AG09309 (cell line): ENCODE data around the gene DCLRE1C.

Source experiments
- DNase-seq: peaks from one replicate; pipeline ENCODE4 v3.0.0-alpha.2; 2010; ENCODE audit warnings: low read depth
- H3K4me3 ChIP-seq: 2 replicates; pipeline ENCODE4 v1.5.1; 2011; ENCODE audit warnings: mild to moderate bottlenecking, low read depth, low read length, moderate library complexity; ENCODE audit not compliant: control insufficient read depth
- CTCF ChIP-seq: IDR thresholded peaks from 2 replicates; pipeline ENCODE4 v1.5.1; 2011; ENCODE audit warnings: mild to moderate bottlenecking, low read depth, low read length, inconsistent platforms; ENCODE audit not compliant: insufficient read depth, control insufficient read depth; ENCODE audit errors: missing control alignments

DCLRE1C gene

GRCh38 chr10:14880229-14880628 lies 73.7 kb downstream of the DCLRE1C start:
- H3K4me3 ChIP-seq: peak overlapping the region; percentile 91
- no peak for TF ChIP-seq CTCF
- no peak for DNase-seq

GRCh38 chr10:14879928-14880193 lies 74.0 kb downstream of the DCLRE1C start:
- peak overlapping the region; percentile 91 for H3K4me3 ChIP-seq
- no peak for DNase-seq
- no peak for TF ChIP-seq CTCF

- DNase-seq: no peak
- peak overlapping the region; percentile 91 for H3K4me3 ChIP-seq
- no peak for TF ChIP-seq CTCF
Measured at GRCh38 chr10:14879124-14879927, 74.6 kb downstream of the DCLRE1C start.

- peak; percentile 72 for DNase-seq
- no peak for TF ChIP-seq CTCF
- peak within 1 kb of the TSS; percentile 98 for H3K4me3 ChIP-seq
Measured at GRCh38 chr10:14878266-14879123, 75.4 kb downstream of the DCLRE1C start, which contains the start of gene SUV39H2. TSS of gene SUV39H2 (plus strand) at chr10:14878866. CDS start at chr10:14878889, 23 bp downstream.

GRCh38 chr10:14876764-14877163 lies 77.1 kb downstream of the DCLRE1C start:
- DNase-seq: no peak
- no peak overlapping the region for H3K4me3 ChIP-seq
- TF ChIP-seq CTCF: no peak

- no peak for TF ChIP-seq CTCF
- H3K4me3 ChIP-seq: no peak overlapping the region
- DNase-seq: no peak
Measured at GRCh38 chr10:14875941-14876340, 78.0 kb downstream of the DCLRE1C start.
